ENCODE measurements around the gene TESPA1. TPM values are rescaled to one million over a fixed set of nuclear protein-coding genes. Genes with fewer than 3 reads are reported as not detected.

TESPA1 gene
- total RNA-seq: 0.71 TPM

GRCh38 chr12:54984658-54985376 lies at the start of gene TESPA1:
TSS of gene TESPA1 (minus strand) at chr12:54984762. CDS start at chr12:54974562, 10,200 bp downstream.

DNA sequence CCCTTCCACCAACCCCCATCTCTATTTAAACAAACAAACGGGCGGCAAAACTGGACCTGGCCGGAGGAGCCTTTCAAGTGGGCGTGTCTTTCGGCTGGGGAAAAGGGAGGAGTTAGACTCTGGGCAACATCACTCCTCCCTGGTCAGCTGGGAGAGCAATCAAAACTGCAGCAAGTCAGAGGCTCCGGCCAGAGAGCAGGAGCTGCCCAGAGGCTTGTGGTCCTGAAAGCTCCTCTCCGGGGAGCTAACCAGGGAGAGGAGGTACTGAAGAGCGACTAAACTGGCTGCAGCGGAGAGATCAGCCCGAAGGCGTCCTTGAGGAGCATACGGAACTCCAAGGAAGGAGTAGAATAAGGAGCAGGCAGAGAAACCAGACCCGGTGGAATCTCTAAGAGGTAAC lies 35.2 kb upstream of the TESPA1 start, which contains the start of gene NEUROD4:
Gene NEUROD4 (plus strand): TSS at position 191 of the 400 bp plus-strand sequence. CDS start 6,466 bp downstream, outside the sequence.

Other genes starting within 250 kb of the TESPA1 start
- gene MUCL1, start 130.2 kb downstream of the TESPA1 start, total RNA-seq: not detected
- 367 TPM for gene NEUROD4, start 35.2 kb upstream of the TESPA1 start, total RNA-seq
- gene OR9K2, start 141.6 kb upstream of the TESPA1 start, total RNA-seq: not detected
- not detected for gene OR10A7, start 236.3 kb upstream of the TESPA1 start, total RNA-seq